Activated gamma-delta T cell (primary cell): Measurements from ENCODE around the gene LMO7.
"Not testable (repeated sequence)": the region's sequence is repeated elsewhere in the genome, so short reads cannot be mapped to it uniquely, and the experiment has no call there.

Experiments used
- DNase-seq: peaks from one replicate; lab custom pipeline; 2025; lab: John Stamatoyannopoulos, UW

LMO7 gene

DNA sequence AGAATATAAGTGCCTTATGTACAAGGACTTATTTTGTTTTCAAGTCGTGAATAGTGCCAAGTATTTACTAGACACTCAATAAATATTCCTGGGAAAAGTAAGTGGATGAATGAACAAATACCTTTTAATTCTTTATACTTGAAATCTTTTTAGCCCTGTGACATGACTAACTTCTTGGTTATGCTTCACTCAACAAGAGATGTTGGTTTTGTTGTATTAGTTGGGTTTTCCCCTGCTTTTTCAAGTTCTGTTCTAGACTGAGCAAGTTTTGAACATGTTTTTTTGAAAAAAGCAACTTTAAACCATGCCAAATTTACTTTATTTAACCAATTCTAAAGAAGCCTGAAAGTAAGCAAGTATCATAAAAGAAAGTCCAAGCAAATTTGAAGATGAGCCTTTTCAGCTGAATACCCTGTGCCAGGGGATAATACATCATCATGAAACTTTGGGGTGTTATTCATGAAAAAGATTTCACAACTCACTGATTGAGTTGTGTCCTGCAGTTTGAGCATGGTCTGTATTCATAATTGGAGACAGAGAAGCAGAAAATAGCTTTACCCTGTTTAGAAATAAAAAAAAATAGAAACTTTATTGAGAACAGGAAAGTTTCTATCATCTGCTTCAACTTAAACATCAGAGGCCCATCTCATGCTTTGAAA lies 11.1 kb downstream of the LMO7 start:
- no peak for DNase-seq

DNA sequence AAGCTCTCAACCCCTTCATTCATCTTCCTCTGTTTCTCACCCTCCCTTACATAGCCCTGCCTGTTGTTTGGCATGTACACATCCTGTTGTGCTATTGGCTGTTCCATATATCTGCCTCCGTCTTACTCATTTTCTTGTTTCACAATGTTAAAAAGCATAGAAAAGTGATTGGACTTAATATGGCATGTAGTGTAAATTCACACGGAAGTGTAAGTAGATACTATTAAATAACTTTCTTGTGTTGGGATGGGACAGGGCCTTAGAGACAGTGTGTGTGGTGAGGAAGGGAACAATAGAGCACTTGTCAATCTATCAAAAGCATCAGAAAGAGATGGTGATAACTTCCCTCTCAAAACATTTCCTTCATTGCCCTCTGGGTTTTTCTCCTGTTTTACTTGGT lies 12.3 kb downstream of the LMO7 start:
- no peak for DNase-seq

GRCh38 chr13:75651013-75651412 lies 14.9 kb downstream of the LMO7 start:
- no peak for DNase-seq

GRCh38 chr13:75652726-75653125 lies 16.6 kb downstream of the LMO7 start:
- no peak for DNase-seq

- DNase-seq = no peak
Measured at GRCh38 chr13:75656425-75656989, 20.4 kb downstream of the LMO7 start.

GRCh38 chr13:75657111-75657510 lies 21.0 kb downstream of the LMO7 start:
- DNase-seq = no peak

DNA sequence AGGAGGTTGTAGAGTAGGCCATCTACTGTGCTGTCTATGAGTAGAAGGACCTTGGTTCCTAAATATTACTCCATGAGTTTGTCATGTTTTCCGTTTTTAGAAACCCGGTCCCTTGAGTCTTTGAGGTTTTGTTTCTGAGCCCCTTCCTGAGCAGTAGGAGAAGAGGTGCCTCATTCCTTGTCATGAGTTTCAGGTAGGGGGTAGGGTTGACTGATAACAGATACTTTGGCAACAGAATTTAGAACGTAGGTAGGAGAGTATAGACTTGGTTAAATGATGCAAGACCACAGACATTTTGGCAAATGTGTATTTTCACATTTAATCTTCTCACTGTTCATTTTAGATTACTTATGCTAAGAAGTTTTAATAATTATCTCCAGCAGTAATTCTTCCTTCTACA lies 24.6 kb downstream of the LMO7 start:
- DNase-seq = no peak

GRCh38 chr13:75661443-75661842 lies 25.3 kb downstream of the LMO7 start:
- no peak for DNase-seq

DNA sequence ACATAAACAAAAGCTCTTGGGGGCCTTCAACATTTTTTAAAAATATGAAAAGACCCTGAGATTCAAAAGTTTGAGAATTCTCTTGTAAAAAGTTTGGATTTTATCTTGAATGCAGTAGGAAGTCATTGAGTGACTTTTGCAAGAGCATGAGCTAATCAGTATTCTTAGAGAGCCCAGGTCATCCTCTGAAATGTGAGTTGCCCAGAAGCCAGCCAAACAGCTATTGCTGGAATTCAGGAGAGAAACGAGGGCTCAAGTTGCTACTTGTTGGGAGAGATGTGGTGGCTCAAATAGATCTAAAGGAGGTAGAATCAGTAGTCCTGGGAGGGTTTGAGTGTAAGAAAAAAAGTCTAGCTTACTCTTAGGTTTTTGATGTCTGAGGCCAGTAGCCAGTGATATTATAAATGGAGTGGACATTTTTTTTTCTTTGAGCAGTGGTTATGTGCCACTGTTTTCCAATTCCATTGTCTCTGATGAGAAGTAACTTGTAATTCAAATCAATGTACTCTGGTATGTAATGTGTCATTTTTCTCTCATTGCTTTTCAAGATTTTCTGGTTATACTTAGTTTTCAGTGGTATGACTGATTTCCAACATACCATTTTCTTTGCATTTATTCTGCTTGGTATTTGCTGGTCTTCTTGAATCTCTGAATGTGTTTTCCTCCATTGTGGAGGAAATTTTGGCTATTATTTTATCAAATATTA lies 30.7 kb downstream of the LMO7 start:
- no peak for DNase-seq

- no peak for DNase-seq
Measured at GRCh38 chr13:75669706-75670105, 33.6 kb downstream of the LMO7 start.

DNA sequence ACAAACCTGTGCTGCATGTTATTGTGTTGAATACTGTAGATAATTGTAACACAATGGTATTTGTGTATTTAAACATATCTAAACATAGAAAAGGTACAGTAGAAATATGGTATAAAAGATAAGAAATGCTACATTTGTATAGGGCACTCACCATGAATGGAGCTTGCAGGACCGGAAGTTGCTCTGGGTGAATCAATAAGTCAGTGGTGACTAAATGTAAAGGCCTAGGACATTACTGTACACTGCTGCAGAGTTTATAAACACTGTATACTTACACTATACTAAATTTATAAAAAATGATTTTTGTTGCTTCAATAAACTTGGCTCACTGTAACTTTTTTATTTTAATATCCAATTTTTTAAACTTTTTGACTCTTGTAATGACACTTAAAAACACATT lies 34.4 kb downstream of the LMO7 start:
- no peak for DNase-seq

DNA sequence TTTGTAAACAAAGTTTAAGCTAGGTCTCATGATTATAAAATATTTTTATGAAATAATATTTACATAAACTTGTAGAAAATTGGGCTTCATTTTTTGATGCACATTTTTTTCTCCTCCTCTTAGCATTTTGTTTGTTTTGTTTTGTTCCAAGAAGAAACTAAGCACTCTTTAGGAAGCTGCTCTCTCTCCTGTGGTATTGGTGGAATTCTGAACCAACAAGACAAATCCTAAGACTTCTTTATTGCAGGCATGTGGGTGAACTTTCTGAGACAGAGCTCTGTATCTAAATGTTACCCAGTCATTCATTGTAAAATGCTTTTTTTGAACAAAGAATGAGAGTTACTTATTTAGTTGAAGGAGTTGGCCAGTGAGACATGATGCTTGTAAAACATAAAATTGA lies 39.3 kb downstream of the LMO7 start:
- no peak for DNase-seq

GRCh38 chr13:75679459-75679858 lies 43.3 kb downstream of the LMO7 start:
- DNase-seq = no peak

DNA sequence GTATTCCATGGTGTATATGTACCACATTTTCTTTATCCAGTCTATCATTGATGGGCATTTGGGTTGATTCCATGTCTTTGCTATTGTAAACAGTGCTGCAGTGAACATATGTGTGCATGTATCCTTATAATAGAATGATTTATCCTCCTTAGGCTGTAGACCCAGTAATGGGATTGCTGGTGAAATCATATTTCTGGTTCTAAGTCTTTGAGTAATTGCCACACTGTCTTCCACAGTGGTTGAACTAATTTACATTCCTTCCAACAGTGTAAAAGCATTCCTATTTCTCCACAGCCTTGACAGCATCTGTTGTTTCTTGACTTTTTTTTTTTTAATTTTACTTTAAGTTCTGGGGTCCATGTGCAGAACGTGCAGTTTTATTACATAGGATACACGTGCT lies 44.1 kb downstream of the LMO7 start:
- DNase-seq = not testable (repeated sequence)

GRCh38 chr13:75682326-75682725 lies 46.2 kb downstream of the LMO7 start:
- no peak for DNase-seq

- DNase-seq = no peak
Measured at GRCh38 chr13:75685239-75685697, 49.1 kb downstream of the LMO7 start.

- DNase-seq = no peak
Measured at GRCh38 chr13:75687150-75687763, 51.1 kb downstream of the LMO7 start.

DNA sequence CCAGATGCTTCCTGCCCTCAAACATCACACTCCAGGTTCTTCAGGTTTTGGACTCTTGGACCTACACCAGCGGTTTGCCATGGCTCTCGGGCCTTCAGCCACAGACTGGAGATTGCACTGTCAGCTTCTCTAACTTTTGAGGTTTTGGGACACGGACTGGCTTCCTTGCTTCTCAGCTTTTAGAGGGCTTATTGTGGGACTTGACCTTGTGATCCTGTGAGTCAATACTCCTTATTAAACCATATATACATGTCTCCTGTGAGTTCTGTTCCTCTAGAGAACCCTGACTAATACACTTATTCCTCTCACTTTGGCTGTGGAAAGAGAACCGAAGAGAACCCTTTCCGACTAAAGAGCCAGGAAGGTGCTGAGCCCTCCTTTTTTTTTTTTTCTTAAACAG lies 53.6 kb downstream of the LMO7 start:
- DNase-seq = no peak

DNA sequence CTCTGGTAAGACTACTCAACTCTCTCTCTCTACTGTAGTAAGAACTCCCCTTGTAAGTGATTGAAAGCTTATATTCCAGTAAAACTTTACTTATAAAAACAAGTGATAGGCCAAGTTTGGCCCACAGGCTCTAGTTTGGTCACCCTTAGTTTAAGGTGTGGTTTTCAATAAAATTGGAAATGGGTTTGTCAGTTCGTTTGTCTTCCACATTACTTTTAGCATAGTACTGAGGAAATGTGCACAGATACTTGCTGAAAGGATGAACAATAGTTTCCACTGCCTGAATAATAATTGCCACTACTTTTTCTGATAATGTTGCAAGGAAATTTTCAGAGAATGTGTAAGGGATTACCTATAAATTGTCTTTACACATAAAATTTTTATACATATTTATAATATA lies 54.5 kb downstream of the LMO7 start:
- DNase-seq = no peak

DNA sequence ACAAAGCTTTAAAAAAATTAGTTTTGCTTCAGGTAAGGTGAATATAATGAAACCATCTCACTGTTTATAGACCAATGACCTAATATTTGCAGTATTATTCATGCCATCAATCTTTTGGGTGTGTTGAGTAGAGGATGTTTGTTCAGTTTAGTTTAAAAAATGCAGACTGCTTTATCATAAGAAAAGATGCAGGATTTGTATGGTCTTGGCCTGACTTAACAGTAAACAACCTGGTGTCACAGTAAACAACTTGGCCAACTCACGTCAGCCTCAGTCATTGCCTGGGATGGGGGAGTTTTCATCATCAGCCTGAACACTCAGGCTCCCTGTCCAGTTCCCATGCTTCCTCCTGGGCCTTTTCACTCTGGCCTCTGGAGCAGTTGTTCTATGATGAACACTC lies 55.1 kb downstream of the LMO7 start:
- no peak for DNase-seq

DNA sequence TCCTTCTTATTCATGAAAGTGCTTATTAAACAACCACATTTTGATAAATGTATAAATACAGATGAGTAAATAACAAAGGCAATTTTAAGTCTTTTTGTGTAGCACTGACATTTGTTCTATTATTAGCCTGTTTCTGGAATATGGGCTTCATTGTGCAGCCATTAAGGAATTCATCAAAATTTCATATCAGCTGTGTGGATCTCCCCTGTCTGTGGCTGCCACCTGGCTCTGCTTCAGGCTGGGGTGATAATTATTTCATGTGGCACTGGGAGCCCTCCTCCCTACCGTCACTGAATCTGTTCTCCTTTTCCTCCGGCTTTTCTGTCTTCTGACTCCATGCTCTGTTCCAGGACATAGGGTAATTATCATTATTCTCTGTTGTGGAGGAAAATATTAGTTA lies 57.1 kb downstream of the LMO7 start:
- no peak for DNase-seq

DNA sequence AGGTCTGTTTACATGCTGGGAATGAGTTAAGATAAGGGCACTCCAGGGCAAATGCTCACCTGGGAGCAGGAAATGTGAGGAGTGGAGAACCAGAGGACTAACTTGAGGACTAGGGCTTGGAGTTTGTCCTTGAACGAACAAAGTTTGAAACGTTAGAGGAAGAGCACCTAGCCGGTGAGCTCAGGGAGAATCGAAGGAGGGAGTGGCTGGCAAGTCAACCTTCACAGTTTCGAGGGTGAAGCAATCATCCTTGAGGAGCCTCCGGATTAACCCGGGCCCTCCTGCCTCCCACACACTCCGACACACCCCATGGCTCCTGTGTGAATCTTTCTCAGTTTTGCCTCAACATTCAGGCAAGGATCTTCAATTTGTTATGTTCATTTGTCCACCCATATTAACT lies 58.6 kb downstream of the LMO7 start:
- DNase-seq = no peak

DNA sequence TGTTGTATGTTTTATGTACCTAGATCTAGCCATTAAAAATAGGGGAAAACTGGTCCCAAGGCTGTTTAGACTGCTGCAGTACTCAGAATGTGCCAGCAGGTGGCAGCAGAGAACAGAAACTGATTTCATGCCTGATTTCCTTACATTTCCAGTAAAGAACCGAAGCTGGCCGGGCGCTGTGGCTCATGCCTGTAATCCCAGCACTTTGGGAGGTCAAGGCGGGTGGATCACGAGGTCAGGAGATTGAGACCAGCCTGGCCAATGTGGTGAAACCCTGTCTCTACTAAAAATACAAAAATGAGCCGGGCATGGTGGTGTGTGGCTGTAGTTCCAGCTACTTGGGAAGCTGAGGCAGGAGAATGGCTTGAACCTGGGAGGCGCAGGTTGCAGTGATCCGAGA lies 59.8 kb downstream of the LMO7 start:
- not testable (repeated sequence) for DNase-seq
